SK-N-SH (cell line): ENCODE results near the gene AGAP1. TPM values are rescaled to one million over a fixed set of nuclear protein-coding genes. Genes with fewer than 3 reads are reported as not detected.

Experiments
- CTCF ChIA-PET: fragments of 300-600, 350-600 bp; formaldehyde crosslinking; extraction: SDS; loops from one replicate; lab custom pipeline; 2021; lab: Yijun Ruan, JAX
- POLR2A ChIA-PET: fragments of 350-600 bp; sonication (Branson Sonifier 250); formaldehyde crosslinking; extraction: SDS; loops from one replicate; lab custom pipeline; 2020; ENCODE audit warnings: antibody characterized with exemption, inconsistent platforms; lab: Yijun Ruan, JAX
- DNase-seq: peaks from one replicate; pipeline ENCODE4 v3.0.0; 2012
- H2AFZ ChIP-seq: fragments of 200-600 bp; sonication (generic); 2 replicates; pipeline ENCODE4 v1.8.1; 2016; ENCODE audit warnings: antibody characterized with exemption, mild to moderate bottlenecking, low read depth
- H3F3A ChIP-seq: fragments of 200-600 bp; sonication (generic); replicated peaks from 2 replicates; pipeline ENCODE3; 2016; ENCODE audit warnings: antibody characterized with exemption, mild to moderate bottlenecking; ENCODE audit not compliant: insufficient read depth
- H3K27ac ChIP-seq, 2 experiments: fragments of 200-500 bp in 1 of 2; fragments of 200-600 bp in 1 of 2; sonication (Bioruptor generic) in 1 of 2; sonication (generic), shearing (Covaris generic) in 1 of 2; 2 replicates each; pipeline versions ENCODE4 v1.5.1 to v1.6.1; 2014 to 2016; ENCODE audit warnings: low read depth in 2 of 2, inconsistent platforms in 1 of 2, low read length in 1 of 2, mild to moderate bottlenecking in 1 of 2, mixed read lengths in 1 of 2
- H3K27me3 ChIP-seq: fragments of 200-600 bp; sonication (generic), shearing (Covaris generic); 2 replicates; pipeline ENCODE4 v1.6.1; 2016; ENCODE audit warnings: mixed run types; ENCODE audit not compliant: insufficient read depth
- H3K36me3 ChIP-seq, 2 experiments: fragments of 200-500 bp in 1 of 2; fragments of 200-600 bp in 1 of 2; sonication (Bioruptor generic) in 1 of 2; sonication (generic) in 1 of 2; replicated peaks in 1 of 2; 2 replicates each; pipeline versions ENCODE3 to v1.5.1; 2014 to 2016; ENCODE audit warnings: low read length in 1 of 2, mild to moderate bottlenecking in 1 of 2; ENCODE audit not compliant: insufficient read depth in 2 of 2, control insufficient read depth in 1 of 2
- H3K4me1 ChIP-seq, 2 experiments: fragments of 200-500 bp in 1 of 2; fragments of 200-600 bp in 1 of 2; sonication (Bioruptor generic) in 1 of 2; sonication (generic), shearing (Covaris generic) in 1 of 2; 2 replicates each; pipeline versions ENCODE4 v1.5.1 to v1.6.1; 2014 to 2016; ENCODE audit warnings: low read depth in 1 of 2, low read length in 1 of 2, mixed run types in 1 of 2; ENCODE audit not compliant: insufficient read depth in 2 of 2, control insufficient read depth in 1 of 2
- H3K4me2 ChIP-seq: fragments of 200-600 bp; sonication (generic), shearing (Covaris generic); 2 replicates; pipeline ENCODE4 v1.6.1; 2017; ENCODE audit warnings: mixed run types
- H3K4me3 ChIP-seq, 2 experiments: fragments of 200-500 bp in 1 of 2; fragments of 200-600 bp in 1 of 2; sonication (Bioruptor generic) in 1 of 2; sonication (generic), shearing (Covaris generic) in 1 of 2; 2 replicates each; pipeline versions ENCODE4 v1.5.1 to v1.8.1; 2014 to 2016; ENCODE audit warnings: low read depth in 2 of 2, inconsistent platforms in 1 of 2, low read length in 1 of 2, mild to moderate bottlenecking in 1 of 2, mixed read lengths in 1 of 2, moderate library complexity in 1 of 2
- H3K79me2 ChIP-seq: fragments of 200-600 bp; sonication (generic); 2 replicates; pipeline ENCODE4 v1.8.1; 2017; ENCODE audit warnings: mild to moderate bottlenecking; ENCODE audit not compliant: insufficient read depth
- H3K9ac ChIP-seq: fragments of 200-600 bp; sonication (generic); 2 replicates; pipeline ENCODE4 v1.6.1; 2017; ENCODE audit warnings: mixed run types
- H3K9me2 ChIP-seq: fragments of 200-600 bp; sonication (generic); 2 replicates; pipeline ENCODE4 v1.6.1; 2017; ENCODE audit warnings: mixed run types
- H3K9me3 ChIP-seq: fragments of 200-600 bp; sonication (generic); 2 replicates; pipeline ENCODE4 v1.6.1; 2017; ENCODE audit warnings: mixed run types, mild to moderate bottlenecking, moderate library complexity
- H4K20me1 ChIP-seq: fragments of 200-600 bp; sonication (generic); 2 replicates; pipeline ENCODE4 v1.6.1; 2017; ENCODE audit warnings: mild to moderate bottlenecking, mixed run types; ENCODE audit not compliant: insufficient read depth
- ELF1 ChIP-seq: IDR thresholded peaks from 2 replicates; pipeline ENCODE4 v1.4.0; 2012
- EP300 ChIP-seq, 2 experiments: IDR thresholded peaks; 2 replicates each; pipeline versions ENCODE4 v1.4.0 to v1.6.1; 2012; ENCODE audit warnings: borderline replicate concordance in 1 of 2, low read depth in 1 of 2, low read length in 1 of 2
- FOSL2 ChIP-seq: IDR thresholded peaks from 2 replicates; pipeline ENCODE4 v1.4.0; 2012; ENCODE audit warnings: low read depth, mild to moderate bottlenecking, moderate library complexity, borderline replicate concordance
- GATA2 ChIP-seq: sonication (generic); formaldehyde crosslinking; IDR thresholded peaks from 2 replicates; pipeline ENCODE4 v1.5.0; 2020; ENCODE audit warnings: mild to moderate bottlenecking, missing genetic modification reagents
- JUND ChIP-seq: IDR thresholded peaks from 2 replicates; pipeline ENCODE4 v1.4.0; 2012
- MEF2A ChIP-seq: IDR thresholded peaks from 2 replicates; pipeline ENCODE4 v1.4.0; 2012; ENCODE audit warnings: low read depth, borderline replicate concordance
- RCOR1 ChIP-seq: fragments of 150-350 bp; IDR thresholded peaks from 2 replicates; pipeline ENCODE4 v1.6.1; 2017; ENCODE audit warnings: antibody characterized with exemption, low read length
- RFX5 ChIP-seq: IDR thresholded peaks from 2 replicates; pipeline ENCODE4 v1.6.1; 2012; ENCODE audit warnings: mild to moderate bottlenecking, improper control_type of control experiment, low read length
- RXRA ChIP-seq: IDR thresholded peaks from 2 replicates; pipeline ENCODE4 v1.4.0; 2012; ENCODE audit warnings: low read depth, mild to moderate bottlenecking, borderline replicate concordance
- TCF12 ChIP-seq: IDR thresholded peaks from 2 replicates; pipeline ENCODE4 v1.4.0; 2012
- USF2 ChIP-seq: fragments of 150-350 bp; IDR thresholded peaks from 2 replicates; pipeline ENCODE4 v1.6.1; 2017; ENCODE audit warnings: antibody characterized with exemption, low read length, low read depth, borderline replicate concordance
- YY1 ChIP-seq: IDR thresholded peaks from 2 replicates; pipeline ENCODE4 v1.4.0; 2012; ENCODE audit warnings: low read depth, mild to moderate bottlenecking
- WGBS: methylation state at CpG from one replicate; pipeline ENCODE4 v1.1.6; 2017; ENCODE audit warnings: low lambda C conversion rate; 5-methylcytosine and 5-hydroxymethylcytosine counted together
- polyA plus RNA-seq, 3 experiments: library from polyadenylated mRNA; depleted of rRNA; stranded (reverse); fragments of >200 nt; gene quantifications; 2 replicates each; pipeline ENCODE4 v1.2.3, GENCODE V29; 2012
- TF ChIP-seq, protein P1 (sequence below): IDR thresholded peaks from 2 replicates; pipeline ENCODE4 v1.4.0; 2012; ENCODE audit warnings: low read depth
- TF ChIP-seq, protein P2 (sequence below): IDR thresholded peaks from 2 replicates; pipeline ENCODE4; 2012

AGAP1 gene
- polyA plus RNA-seq, 1 of the 3 experiments (the other 2 are of a cell fraction), result 8.8 TPM

- POLR2A ChIA-PET, result no interaction called here
- no peak overlapping the region for H3K9ac ChIP-seq
- no peaks in the 10 kb centered on the region for H3K27me3 ChIP-seq
- H2AFZ ChIP-seq, result no peak overlapping the region
- H3K9me2 ChIP-seq, result no peaks in the 10 kb centered on the region
- H3K4me2 ChIP-seq, result no peak overlapping the region
- CTCF ChIA-PET, result interaction anchor here (1.8 kb wide), 1 partner anchor 97 kb away, joined by 5 read pairs; no protein-coding TSS in a partner anchor
- no peaks in the 10 kb centered on the region for H3K9me3 ChIP-seq
- H3K4me3 ChIP-seq, result no peak overlapping the region
- peak; percentile 56 for TF ChIP-seq JUND
- TF ChIP-seq TCF12, result peak; percentile 55; the same call in 1 of the 2 replicates
- TF ChIP-seq, protein P1, sequence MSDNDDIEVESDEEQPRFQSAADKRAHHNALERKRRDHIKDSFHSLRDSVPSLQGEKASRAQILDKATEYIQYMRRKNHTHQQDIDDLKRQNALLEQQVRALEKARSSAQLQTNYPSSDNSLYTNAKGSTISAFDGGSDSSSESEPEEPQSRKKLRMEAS, result no peak
- no peak for TF ChIP-seq MEF2A
- no peak for TF ChIP-seq GATA2 (CRISPR knock-in tag)
- TF ChIP-seq, protein P2, sequence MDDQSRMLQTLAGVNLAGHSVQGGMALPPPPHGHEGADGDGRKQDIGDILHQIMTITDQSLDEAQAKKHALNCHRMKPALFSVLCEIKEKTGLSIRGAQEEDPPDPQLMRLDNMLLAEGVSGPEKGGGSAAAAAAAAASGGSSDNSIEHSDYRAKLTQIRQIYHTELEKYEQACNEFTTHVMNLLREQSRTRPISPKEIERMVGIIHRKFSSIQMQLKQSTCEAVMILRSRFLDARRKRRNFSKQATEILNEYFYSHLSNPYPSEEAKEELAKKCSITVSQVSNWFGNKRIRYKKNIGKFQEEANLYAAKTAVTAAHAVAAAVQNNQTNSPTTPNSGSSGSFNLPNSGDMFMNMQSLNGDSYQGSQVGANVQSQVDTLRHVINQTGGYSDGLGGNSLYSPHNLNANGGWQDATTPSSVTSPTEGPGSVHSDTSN, result 0 out of 2 replicates have a peak, but pooled peaks have one; percentile 15
- peak; percentile 71; the same call in 1 of the 2 replicates for TF ChIP-seq FOSL2
- TF ChIP-seq, all 33 proteins: peak for 4
- H3K79me2 ChIP-seq, result no peaks in the 10 kb centered on the region
- no peaks in the 10 kb centered on the region for H4K20me1 ChIP-seq
- no peaks in the 10 kb centered on the region for H3K36me3 ChIP-seq
- peaks cover 0 to 6% of the 10 kb centered on the region in 2 experiments; a peak in 2 of 4 replicates for H3K4me1 ChIP-seq
- H3K27ac ChIP-seq, result no peak overlapping the region
- H3F3A ChIP-seq, result no peaks in the 10 kb centered on the region
- no peak for DNase-seq
- 66% methylated on average over 11 of the region's 14 CpGs for WGBS
These were observed 584.7 kb downstream of the AGAP1 start for GRCh38 chr2:236078297-236079255.

- Histone ChIP-seq H2AFZ (no peak overlapping the region), H3K9me3 (no peaks in the 10 kb centered on the region), H3K4me3 (no peak overlapping the region), H3K4me2 (no peak overlapping the region), H3K9ac (no peak overlapping the region), H3K27me3 (no peaks in the 10 kb centered on the region), H3K4me1 (peaks cover 3 to 8% of the 10 kb centered on the region in 2 experiments; a peak in 2 of 4 replicates), H3K36me3 (no peaks in the 10 kb centered on the region), H3K27ac (no peak overlapping the region), H3K79me2 (no peaks in the 10 kb centered on the region), H3K9me2 (no peaks in the 10 kb centered on the region), H4K20me1 (no peaks in the 10 kb centered on the region), H3F3A (no peaks in the 10 kb centered on the region)
- no peak for DNase-seq
- WGBS, result 97% methylated on average over 3 of the region's 3 CpGs
- ChIA-PET CTCF (interaction anchor here (1.8 kb wide), 1 partner anchor 96 kb away, joined by 5 read pairs; no protein-coding TSS in a partner anchor), POLR2A (no interaction called here)
- TF ChIP-seq, protein P2, result no peak
- no peak for TF ChIP-seq RXRA
- TF ChIP-seq, protein P1, result no peak
- no peak for TF ChIP-seq YY1
- no peak for TF ChIP-seq JUND
- no peak for TF ChIP-seq ELF1
- TF ChIP-seq RCOR1, result no peak
- TF ChIP-seq USF2, result no peak
- TF ChIP-seq RFX5, result no peak
- TF ChIP-seq EP300 (IDR thresholded peaks at IDR 0.05; ENCODE audit: borderline replicate concordance in 1 of 2, low read depth in 1 of 2, low read length in 1 of 2), result no peak
These were observed 586.6 kb downstream of the AGAP1 start for GRCh38 chr2:236080412-236080811.
